Activated T-cell treated with anti-CD3 and anti-CD28 coated beads for 24 hours (primary cell): Measurements from ENCODE around the gene RAMP2.

Source experiments
- DNase-seq: peaks from one replicate; pipeline ENCODE4 v3.0.0-alpha.2; 2020; ENCODE audit warnings: low read depth

RAMP2 gene

GRCh38 chr17:42795061-42795460, 34.0 kb downstream of the RAMP2 start:
- no peak for DNase-seq

- no peak for DNase-seq
Measured at GRCh38 chr17:42795465-42795864, 34.4 kb downstream of the RAMP2 start.

- no peak for DNase-seq
Measured at GRCh38 chr17:42796066-42796758, 35.2 kb downstream of the RAMP2 start.

- DNase-seq, result no peak
Measured at GRCh38 chr17:42797067-42798007, 36.3 kb downstream of the RAMP2 start.

- DNase-seq, result no peak
Measured at GRCh38 chr17:42798011-42798382, 37.0 kb downstream of the RAMP2 start.

GRCh38 chr17:42798383-42799380, 37.7 kb downstream of the RAMP2 start, which contains the start of the genes CNTD1 and COA3:
TSS of gene CNTD1 (plus strand) at chr17:42798861. CDS start at chr17:42799068, 207 bp downstream.
TSS of gene COA3 (minus strand) at chr17:42798704. CDS start at chr17:42798681, 23 bp downstream.
- peak; percentile 76 for DNase-seq

- DNase-seq, result no peak
Measured at GRCh38 chr17:42803074-42803883, 42.3 kb downstream of the RAMP2 start.

GRCh38 chr17:42804918-42805367, 43.9 kb downstream of the RAMP2 start:
- DNase-seq, result no peak

GRCh38 chr17:42806249-42806648, 45.2 kb downstream of the RAMP2 start:
- no peak for DNase-seq

GRCh38 chr17:42809250-42809649, 48.2 kb downstream of the RAMP2 start:
- DNase-seq, result no peak
